Neural cell (in vitro differentiated cells): ENCODE measurements around the gene ZBTB40. TPM values are rescaled to one million over a fixed set of nuclear protein-coding genes. Genes with fewer than 3 reads are reported as not detected.

Source experiments
- H2AFZ ChIP-seq: fragments of 200-600, 300-800 bp; sonication (generic), shearing (Covaris generic); 2 replicates; pipeline ENCODE4 v1.6.0; 2014; ENCODE audit warnings: low read depth, mild to moderate bottlenecking, antibody characterized with exemption, low read length, moderate library complexity
- H3F3A ChIP-seq: fragments of 200-600 bp; shearing (Covaris generic); 2 replicates; pipeline ENCODE4 v1.6.1; 2016; ENCODE audit warnings: mild to moderate bottlenecking, moderate library complexity, mixed read lengths, antibody characterized with exemption, low read length; ENCODE audit not compliant: insufficient read depth, poor library complexity, severe bottlenecking
- H3K27ac ChIP-seq: fragments of 200-600, 300-800 bp; sonication (generic), shearing (Covaris generic); 2 replicates; pipeline ENCODE4 v1.5.1; 2014; ENCODE audit warnings: mild to moderate bottlenecking, low read length, moderate library complexity
- H3K27me3 ChIP-seq: fragments of 300-800, 200-600 bp; sonication (generic), shearing (Covaris generic); 2 replicates; pipeline ENCODE4 v1.6.0; 2014; ENCODE audit warnings: mild to moderate bottlenecking, low read depth, low read length, moderate library complexity; ENCODE audit not compliant: insufficient read depth
- H3K36me3 ChIP-seq: fragments of 300-800, 200-600 bp; sonication (generic), shearing (Covaris generic); 2 replicates; pipeline ENCODE4 v1.5.1; 2014; ENCODE audit warnings: mild to moderate bottlenecking, antibody characterized with exemption, low read length, moderate library complexity; ENCODE audit not compliant: insufficient read depth
- H3K4me2 ChIP-seq: fragments of 300-800, 200-600 bp; sonication (generic), shearing (Covaris generic); 2 replicates; pipeline ENCODE4 v1.6.0; 2014; ENCODE audit warnings: mild to moderate bottlenecking, low read length
- H3K4me3 ChIP-seq: fragments of 300-800, 200-600 bp; sonication (generic), shearing (Covaris generic); 2 replicates; pipeline ENCODE4 v1.5.1; 2014; ENCODE audit warnings: mild to moderate bottlenecking, low read length, moderate library complexity
- H3K79me2 ChIP-seq: fragments of 200-600 bp; shearing (Covaris generic); replicated peaks from 2 replicates; pipeline ENCODE4 v1.6.0; 2014; ENCODE audit warnings: mild to moderate bottlenecking, low read length, moderate library complexity; ENCODE audit not compliant: insufficient read depth
- H3K9ac ChIP-seq: fragments of 300-800, 200-600 bp; sonication (generic), shearing (Covaris generic); 2 replicates; pipeline ENCODE4 v1.6.1; 2016; ENCODE audit warnings: mild to moderate bottlenecking, low read length, mixed read lengths
- H3K9me2 ChIP-seq: fragments of 200-600 bp; shearing (Covaris generic); 2 replicates; pipeline ENCODE4 v1.6.1; 2016; ENCODE audit warnings: mild to moderate bottlenecking, low read length, mixed read lengths; ENCODE audit not compliant: insufficient read depth
- H3K9me3 ChIP-seq: fragments of 200-600, 300-800 bp; sonication (generic), shearing (Covaris generic); 2 replicates; pipeline ENCODE4 v1.6.1; 2016; ENCODE audit warnings: mild to moderate bottlenecking, mixed run types, low read length, moderate library complexity, mixed read lengths
- H4K20me1 ChIP-seq: fragments of 200-600 bp; shearing (Covaris generic); 2 replicates; pipeline ENCODE4 v1.6.1; 2016; ENCODE audit warnings: mild to moderate bottlenecking, mixed run types; ENCODE audit not compliant: insufficient read depth
- EP300 ChIP-seq: fragments of 450-650 bp; conservative IDR thresholded peaks from 2 replicates; pipeline ENCODE4 v1.6.1; 2014; ENCODE audit warnings: antibody characterized with exemption, mild to moderate bottlenecking, moderate library complexity; ENCODE audit not compliant: poor library complexity, severe bottlenecking
- EZH2 ChIP-seq: fragments of 200-600, 300-800 bp; shearing (Covaris generic), sonication (generic); IDR thresholded peaks from 2 replicates; pipeline ENCODE4 v1.6.1; 2014; ENCODE audit warnings: antibody characterized with exemption, low read length, borderline replicate concordance, mild to moderate bottlenecking; ENCODE audit not compliant: insufficient read depth, poor library complexity, severe bottlenecking
- MXI1 ChIP-seq: fragments of 450-650 bp; conservative IDR thresholded peaks from 2 replicates; pipeline ENCODE4 v1.6.1; 2014; ENCODE audit warnings: antibody characterized with exemption, mild to moderate bottlenecking; ENCODE audit not compliant: poor library complexity, severe bottlenecking
- POLR2AphosphoS5 ChIP-seq: IDR thresholded peaks from 2 replicates; pipeline ENCODE4 v1.6.1; 2012
- RAD21 ChIP-seq: fragments of 450-650 bp; conservative IDR thresholded peaks from 2 replicates; pipeline ENCODE4 v1.6.1; 2014; ENCODE audit warnings: antibody characterized with exemption, mild to moderate bottlenecking, moderate library complexity
- SMC3 ChIP-seq: fragments of 450-650 bp; conservative IDR thresholded peaks from 2 replicates; pipeline ENCODE4 v1.6.1; 2014; ENCODE audit warnings: antibody characterized with exemption, mild to moderate bottlenecking, moderate library complexity; ENCODE audit not compliant: poor library complexity
- TAF1 ChIP-seq: IDR thresholded peaks from 2 replicates; pipeline ENCODE4 v1.6.1; 2012; ENCODE audit warnings: low read depth
- polyA plus RNA-seq: library from polyadenylated mRNA; depleted of rRNA; stranded (reverse); fragments of >200 nt; gene quantifications from 2 replicates; pipeline ENCODE4 v1.2.3, GENCODE V29; 2014
- TF ChIP-seq, protein P1 (sequence below): fragments of 450-650 bp; IDR thresholded peaks from 2 replicates; pipeline ENCODE4 v1.5.1; 2014; ENCODE audit warnings: antibody characterized with exemption, mild to moderate bottlenecking, moderate library complexity; ENCODE audit not compliant: poor library complexity, severe bottlenecking
- TF ChIP-seq, protein P2 (sequence below): IDR thresholded peaks from 2 replicates; pipeline ENCODE4 v1.6.1; 2012; ENCODE audit warnings: borderline replicate concordance

ZBTB40 gene
- polyA plus RNA-seq, 1 donor from 2014 or later = 12.7 TPM

DNA sequence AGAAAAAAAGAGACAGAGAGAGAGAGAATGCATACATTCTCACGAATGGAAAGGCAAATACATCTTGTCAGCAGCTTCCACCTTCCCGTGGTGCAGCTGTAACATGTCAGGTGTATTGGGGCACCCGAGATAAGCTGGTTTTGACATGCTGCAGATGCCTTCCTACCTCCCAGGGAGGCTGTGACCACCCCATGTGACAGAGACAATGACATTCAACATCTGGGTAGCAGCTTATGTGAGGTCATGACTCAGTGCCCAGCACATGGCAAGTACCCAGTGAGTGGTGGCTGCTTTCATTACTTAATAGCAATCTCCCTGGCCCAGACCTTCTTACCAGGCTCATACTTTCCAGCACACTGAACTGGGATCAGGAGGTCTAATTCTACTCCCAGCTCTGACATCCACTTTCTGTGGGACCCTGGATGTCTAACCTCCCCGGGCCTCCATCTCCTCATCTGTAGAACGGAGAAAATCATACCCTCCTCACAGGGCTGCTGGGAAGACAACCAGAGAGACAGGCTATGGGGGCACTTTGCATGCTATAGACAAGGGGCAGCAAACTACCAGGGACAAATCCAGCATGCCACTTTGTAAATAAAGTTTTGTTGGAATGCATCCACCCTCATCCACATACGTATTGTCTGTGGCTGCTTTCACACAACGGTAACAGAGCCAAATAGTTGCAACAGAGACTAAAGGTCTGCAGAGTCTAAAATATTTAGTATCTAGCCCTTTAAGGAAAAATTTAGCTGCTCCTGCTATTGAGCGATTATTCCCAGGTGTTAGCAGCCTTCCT lies 38.5 kb upstream of the ZBTB40 start:
- Histone ChIP-seq H4K20me1 (no peaks in the 10 kb centered on the region), H3K27me3 (no peaks in the 10 kb centered on the region), H3K9me3 (no peaks in the 10 kb centered on the region), H3F3A (no peaks in the 10 kb centered on the region), H3K79me2 (no peaks in the 10 kb centered on the region), H3K9me2 (no peaks in the 10 kb centered on the region), H3K4me3 (no peak overlapping the region), H2AFZ (no peak overlapping the region), H3K9ac (peak overlapping the region; percentile 12), H3K27ac (no peak overlapping the region), H3K36me3 (no peaks in the 10 kb centered on the region), H3K4me2 (no peak overlapping the region)
- no peak for TF ChIP-seq POLR2AphosphoS5
- peak; percentile 22 for TF ChIP-seq SMC3
- TF ChIP-seq, protein P1, sequence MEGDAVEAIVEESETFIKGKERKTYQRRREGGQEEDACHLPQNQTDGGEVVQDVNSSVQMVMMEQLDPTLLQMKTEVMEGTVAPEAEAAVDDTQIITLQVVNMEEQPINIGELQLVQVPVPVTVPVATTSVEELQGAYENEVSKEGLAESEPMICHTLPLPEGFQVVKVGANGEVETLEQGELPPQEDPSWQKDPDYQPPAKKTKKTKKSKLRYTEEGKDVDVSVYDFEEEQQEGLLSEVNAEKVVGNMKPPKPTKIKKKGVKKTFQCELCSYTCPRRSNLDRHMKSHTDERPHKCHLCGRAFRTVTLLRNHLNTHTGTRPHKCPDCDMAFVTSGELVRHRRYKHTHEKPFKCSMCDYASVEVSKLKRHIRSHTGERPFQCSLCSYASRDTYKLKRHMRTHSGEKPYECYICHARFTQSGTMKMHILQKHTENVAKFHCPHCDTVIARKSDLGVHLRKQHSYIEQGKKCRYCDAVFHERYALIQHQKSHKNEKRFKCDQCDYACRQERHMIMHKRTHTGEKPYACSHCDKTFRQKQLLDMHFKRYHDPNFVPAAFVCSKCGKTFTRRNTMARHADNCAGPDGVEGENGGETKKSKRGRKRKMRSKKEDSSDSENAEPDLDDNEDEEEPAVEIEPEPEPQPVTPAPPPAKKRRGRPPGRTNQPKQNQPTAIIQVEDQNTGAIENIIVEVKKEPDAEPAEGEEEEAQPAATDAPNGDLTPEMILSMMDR = no peak
- no peak for TF ChIP-seq TAF1

DNA sequence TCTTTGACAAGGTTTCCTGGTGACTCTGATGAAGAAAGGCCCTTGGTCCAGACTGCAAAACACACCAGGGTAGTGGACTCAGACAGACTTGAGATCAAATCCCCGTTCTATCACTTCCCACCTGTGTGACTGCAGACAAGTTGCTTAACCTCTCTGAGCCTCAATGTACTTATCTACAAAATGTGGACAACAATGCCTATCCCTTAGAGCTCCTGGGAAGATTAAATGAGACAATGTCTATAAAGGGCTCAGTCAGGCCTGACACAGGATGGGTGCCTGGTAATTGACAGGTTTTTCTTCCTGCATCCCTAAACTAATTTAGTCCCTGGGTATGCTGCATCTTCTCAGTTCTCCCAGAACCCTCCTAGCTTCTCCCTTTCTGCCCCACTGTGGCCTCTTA lies 37.9 kb upstream of the ZBTB40 start:
- Histone ChIP-seq H3K36me3 (no peaks in the 10 kb centered on the region), H3K27ac (no peak overlapping the region), H3F3A (no peaks in the 10 kb centered on the region), H4K20me1 (no peaks in the 10 kb centered on the region), H3K79me2 (no peaks in the 10 kb centered on the region), H3K4me2 (no peak overlapping the region), H3K9me3 (no peaks in the 10 kb centered on the region), H3K9ac (no peak overlapping the region), H3K9me2 (no peaks in the 10 kb centered on the region), H3K4me3 (no peak overlapping the region), H3K27me3 (no peaks in the 10 kb centered on the region), H2AFZ (no peak overlapping the region)
- TF ChIP-seq, protein P1 = no peak
- no peak for TF ChIP-seq TAF1
- TF ChIP-seq, protein P2, sequence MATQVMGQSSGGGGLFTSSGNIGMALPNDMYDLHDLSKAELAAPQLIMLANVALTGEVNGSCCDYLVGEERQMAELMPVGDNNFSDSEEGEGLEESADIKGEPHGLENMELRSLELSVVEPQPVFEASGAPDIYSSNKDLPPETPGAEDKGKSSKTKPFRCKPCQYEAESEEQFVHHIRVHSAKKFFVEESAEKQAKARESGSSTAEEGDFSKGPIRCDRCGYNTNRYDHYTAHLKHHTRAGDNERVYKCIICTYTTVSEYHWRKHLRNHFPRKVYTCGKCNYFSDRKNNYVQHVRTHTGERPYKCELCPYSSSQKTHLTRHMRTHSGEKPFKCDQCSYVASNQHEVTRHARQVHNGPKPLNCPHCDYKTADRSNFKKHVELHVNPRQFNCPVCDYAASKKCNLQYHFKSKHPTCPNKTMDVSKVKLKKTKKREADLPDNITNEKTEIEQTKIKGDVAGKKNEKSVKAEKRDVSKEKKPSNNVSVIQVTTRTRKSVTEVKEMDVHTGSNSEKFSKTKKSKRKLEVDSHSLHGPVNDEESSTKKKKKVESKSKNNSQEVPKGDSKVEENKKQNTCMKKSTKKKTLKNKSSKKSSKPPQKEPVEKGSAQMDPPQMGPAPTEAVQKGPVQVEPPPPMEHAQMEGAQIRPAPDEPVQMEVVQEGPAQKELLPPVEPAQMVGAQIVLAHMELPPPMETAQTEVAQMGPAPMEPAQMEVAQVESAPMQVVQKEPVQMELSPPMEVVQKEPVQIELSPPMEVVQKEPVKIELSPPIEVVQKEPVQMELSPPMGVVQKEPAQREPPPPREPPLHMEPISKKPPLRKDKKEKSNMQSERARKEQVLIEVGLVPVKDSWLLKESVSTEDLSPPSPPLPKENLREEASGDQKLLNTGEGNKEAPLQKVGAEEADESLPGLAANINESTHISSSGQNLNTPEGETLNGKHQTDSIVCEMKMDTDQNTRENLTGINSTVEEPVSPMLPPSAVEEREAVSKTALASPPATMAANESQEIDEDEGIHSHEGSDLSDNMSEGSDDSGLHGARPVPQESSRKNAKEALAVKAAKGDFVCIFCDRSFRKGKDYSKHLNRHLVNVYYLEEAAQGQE = no peak
- TF ChIP-seq RAD21 = no peak
- no peak for TF ChIP-seq MXI1
- TF ChIP-seq EP300 = no peak
- TF ChIP-seq EZH2 = no peak
- no peak for TF ChIP-seq SMC3
- TF ChIP-seq POLR2AphosphoS5 = no peak
